Measurements from ENCODE around the gene PACS1.
"Not testable (repeated sequence)": the region's sequence is repeated elsewhere in the genome, so short reads cannot be mapped to it uniquely, and the experiment has no call there.

PACS1 gene

GRCh38 chr11:66069715-66070603, at the start of gene PACS1:
Gene PACS1, plus strand, starts transcription at chr11:66070272. Its CDS starts 215 bp downstream, at chr11:66070487.
- peak; percentile 86 for DNase-seq

DNA sequence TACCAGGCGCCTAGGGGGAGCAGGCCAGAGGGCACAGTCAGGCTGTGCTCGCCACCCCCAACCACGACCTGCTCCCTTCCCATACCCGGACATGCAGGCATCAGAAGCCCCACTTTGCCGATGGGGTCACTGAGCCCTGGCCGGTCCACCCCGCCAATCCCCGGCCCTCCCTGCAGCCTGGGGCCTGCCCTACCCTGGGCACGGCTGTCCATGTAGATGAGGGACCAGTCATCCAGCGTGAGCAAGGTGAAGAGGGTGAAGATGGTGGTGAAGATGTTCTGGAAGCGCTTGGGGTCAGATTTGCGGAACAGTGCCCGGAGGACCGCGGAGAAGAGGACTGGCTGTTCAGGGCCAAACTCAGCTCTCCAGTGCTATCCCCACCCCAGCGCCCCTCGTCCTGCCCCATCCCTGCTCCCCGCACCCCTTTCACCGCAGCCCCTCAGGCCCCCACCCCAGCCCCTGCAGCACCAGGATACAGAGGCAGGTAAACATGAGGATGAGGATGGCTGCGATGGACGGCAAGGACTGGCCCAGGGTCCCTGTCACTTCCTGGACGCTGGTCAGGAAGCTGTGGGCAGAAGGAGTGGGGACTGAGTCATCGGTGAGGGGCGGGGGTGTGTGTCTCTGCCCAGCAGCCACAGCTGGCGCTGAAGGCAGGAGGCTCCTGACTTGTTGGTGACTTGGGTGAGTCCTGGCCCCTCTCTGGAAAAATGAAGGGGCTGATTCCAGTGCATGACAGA, 49.3 kb upstream of the PACS1 start:
- DNase-seq, result peak; percentile 19

DNA sequence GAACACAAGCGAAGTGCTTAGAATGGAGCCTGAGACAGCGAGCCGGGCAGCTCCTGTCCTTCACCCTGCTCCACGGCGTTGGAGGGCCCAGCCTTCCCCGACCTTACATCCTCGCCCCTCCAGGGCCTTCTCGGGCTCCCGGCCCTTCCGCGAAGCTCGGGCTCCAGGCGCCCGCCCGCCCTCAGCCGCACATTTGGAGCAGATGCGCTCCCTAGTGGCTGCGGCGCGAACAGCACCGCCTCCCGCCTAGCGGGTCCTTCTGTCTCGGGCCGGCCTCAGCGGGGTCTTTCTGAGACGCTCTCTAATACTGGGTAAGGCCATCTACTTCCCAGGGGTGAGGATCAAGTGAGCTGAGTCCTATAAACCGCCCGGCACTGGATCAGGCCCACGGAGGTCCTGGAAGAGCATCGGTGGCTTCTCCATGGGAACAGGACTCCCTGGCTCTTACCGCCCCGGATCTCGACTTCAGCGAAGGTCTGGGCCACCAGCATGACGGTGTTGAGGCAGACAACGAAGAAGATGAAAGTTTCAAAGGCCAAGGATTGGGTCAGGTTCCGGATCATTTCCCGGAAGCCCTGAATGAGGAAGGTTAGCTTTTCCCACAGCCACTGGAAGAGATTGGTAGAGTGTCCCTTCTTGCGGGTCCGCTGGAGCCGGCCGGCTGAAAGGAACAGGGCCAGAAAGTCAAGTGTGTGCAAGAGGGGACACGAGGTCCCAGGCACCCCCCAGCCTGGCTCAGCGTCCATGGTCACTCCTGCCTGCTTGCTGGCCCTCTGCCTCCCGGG, 47.5 kb upstream of the PACS1 start:
- DNase-seq, result peak; percentile 81

- not testable (repeated sequence) for DNase-seq
Measured at GRCh38 chr11:66023186-66023440, 47.0 kb upstream of the PACS1 start.

DNA sequence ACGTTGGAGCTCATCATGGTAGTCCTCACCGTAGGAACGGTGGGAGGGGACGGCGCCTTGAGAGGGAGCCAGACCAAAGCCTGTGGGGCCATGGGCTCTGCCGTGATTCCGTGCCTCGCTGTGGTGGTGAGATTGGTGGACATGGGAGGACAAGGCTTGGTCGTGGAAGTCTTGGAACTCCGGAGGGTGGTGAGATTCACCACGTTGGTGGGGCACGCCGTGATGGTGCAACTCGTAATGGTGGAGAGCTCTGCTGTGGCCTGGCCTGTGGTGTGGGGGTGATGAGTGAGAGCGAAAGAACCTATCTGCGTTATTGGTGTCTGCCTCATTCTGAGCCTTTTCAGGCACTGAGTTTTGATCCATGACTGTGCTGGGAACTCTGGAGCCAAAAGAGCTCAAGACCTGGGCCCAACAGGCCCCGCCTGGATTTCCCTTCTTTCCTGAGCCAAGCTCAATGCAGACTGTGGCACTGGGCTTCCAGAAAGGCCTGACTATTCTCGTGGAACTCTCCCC, 44.0 kb upstream of the PACS1 start, which contains the start of gene CATSPER1:
TSS of gene CATSPER1 (minus strand) at position 463 of the 513 bp plus-strand sequence. CDS start at position 363, 100 bp downstream.
- DNase-seq, result no peak

- no peak for DNase-seq
Measured at GRCh38 chr11:66032957-66033735, 36.9 kb upstream of the PACS1 start.

- no peak for DNase-seq
Measured at GRCh38 chr11:66035653-66036333, 34.3 kb upstream of the PACS1 start.

DNA sequence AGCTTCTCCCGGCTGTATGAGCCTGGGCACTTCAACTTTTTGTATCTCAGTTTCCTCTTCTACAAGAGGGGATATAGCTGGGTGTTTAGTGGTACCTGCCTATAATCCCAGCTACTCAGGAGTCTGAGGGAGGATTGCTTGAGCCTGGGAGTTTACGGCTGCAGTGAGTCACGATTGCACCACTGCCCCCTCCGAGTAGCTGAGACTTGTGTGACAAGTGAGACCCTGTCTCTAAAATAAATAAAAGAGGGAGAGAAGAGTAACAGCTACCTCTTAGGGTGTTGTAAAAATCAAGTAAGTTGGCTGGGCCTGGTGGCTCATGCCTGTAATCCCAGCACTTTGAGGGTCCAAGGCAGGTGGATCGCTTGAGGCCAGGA, 33.8 kb upstream of the PACS1 start:
- no peak for DNase-seq

DNA sequence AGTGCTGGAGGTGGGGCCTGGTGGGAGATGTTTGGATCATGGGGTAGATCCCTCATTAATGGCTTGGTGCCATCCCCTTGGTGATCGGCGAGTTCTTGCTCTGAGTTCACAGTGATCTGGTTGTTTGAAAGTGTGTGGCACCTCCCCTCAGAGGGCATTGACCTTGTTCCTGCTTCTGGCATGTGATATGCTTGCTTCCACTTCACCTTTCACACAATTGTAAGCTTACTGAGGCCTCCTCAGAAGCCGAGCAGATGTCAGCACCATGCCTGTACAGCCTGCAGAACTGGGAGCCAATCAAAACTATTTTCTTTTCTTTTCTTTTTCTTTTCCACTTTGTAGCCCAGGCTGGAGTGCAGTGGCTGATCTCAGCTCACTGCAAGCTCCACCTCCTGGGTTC, 32.7 kb upstream of the PACS1 start:
- no peak for DNase-seq

GRCh38 chr11:66039765-66040164, 30.3 kb upstream of the PACS1 start:
- no peak for DNase-seq

GRCh38 chr11:66042227-66042995, 27.7 kb upstream of the PACS1 start:
- no peak for DNase-seq

DNA sequence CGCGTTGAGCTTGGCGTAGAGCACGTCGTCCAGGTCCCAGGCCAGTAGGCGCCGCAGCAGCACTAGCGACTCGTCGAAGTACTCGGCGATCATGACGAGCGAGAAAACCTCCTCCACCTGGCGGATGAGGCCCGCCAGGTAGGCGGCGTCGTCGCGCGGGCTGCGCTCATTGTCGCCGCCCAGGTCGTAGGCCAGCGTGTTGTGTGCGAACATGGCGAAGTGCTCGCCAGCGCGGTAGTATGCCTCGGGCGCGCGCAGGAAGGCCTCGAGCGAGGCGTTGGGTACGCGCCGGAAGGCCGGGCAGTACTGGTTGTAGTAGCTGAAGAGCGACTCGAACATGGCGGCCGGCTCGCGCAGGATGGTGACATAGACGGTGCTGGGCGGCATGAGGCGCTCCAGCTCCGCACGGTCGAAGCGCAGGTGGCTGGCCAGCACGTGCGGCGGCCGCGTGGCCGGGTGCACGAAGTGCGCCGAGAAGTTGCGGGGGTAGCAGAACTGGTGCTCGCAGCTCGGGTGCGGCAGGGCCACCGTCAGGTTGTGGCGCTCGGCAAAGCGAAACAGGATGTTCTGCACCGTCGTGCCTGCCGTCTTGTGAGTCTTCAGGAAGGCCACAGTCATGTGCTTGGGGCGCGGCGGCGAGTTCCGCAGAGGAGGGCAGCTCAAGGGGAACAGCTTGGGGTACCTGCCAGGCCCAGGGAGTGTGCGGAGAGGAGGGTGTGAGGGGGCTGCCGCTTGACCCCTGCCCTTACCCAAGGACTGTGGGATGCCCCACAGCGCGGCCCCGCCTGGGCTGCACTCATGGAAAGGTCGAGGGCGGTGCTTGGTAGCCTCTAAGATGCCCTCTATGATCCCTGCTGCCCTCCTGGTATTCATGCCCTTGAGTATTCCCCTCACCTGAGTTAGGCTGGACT, 26.8 kb upstream of the PACS1 start:
- DNase-seq, result no peak

GRCh38 chr11:66044757-66045156, 25.3 kb upstream of the PACS1 start:
- DNase-seq, result peak; percentile 10

DNA sequence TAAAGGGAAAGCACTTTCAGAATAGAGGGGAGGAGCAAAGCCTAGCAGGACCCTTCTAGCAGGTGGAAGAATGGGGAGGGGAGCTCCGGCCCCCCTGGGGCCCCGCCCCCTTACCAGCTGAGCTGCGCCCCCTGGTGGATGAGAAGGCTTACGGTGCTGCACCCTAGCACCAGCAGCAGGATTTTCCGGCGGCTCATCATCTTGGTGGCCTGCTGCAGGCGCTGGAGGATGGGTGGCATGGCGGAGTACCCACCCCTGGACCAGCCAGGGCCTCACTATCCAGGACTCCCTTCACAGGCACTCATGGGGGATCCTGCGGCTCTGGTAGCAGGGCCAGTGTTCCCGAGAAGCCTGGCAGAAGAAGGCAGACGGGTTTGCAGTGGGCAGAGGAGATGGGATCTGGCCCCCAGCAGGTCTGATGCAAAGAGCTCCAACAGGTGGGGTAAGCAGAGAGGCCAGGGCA, 24.9 kb upstream of the PACS1 start:
- DNase-seq, result peak; percentile 87

- no peak for DNase-seq
Measured at GRCh38 chr11:66046901-66047300, 23.2 kb upstream of the PACS1 start.

DNA sequence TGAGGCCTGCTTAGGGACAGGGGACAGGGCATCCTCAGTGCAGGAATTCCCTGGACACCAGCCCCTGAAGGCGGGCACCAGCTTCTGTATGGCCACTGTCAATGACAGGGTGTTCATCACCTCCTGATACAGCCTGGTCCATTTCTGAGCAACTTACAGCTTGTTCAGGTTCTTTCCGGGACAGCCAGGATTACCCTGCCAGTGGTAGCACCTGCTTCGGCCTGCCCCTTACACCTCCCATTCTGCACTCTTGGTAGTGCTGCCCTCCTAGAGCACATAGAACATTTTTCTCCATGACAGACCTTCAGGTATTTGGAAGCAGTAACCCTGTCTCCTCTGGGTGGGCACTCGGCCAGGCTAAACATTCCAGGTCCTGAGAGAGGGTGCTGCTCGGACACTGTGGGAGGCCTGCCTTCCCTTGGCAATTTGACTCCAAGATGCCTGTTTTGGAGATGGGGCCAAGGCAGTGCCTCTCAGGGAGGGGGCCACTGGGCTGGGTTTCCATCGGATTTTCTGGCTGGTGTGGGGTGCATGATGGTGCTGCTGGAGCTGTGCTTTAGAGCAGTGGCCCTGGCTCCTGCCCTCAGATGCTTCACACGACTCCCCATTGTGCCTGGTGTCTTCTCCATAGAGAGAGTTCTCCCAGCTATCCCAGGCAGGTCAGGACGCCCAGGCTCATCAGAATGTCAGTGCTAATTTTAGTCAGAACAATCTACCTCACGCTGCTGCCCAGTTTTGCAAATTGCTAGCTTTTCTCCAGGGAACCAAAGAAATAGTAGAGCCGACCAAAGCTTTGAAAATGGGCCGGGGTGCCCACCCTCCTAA, 22.3 kb upstream of the PACS1 start:
- no peak for DNase-seq

DNA sequence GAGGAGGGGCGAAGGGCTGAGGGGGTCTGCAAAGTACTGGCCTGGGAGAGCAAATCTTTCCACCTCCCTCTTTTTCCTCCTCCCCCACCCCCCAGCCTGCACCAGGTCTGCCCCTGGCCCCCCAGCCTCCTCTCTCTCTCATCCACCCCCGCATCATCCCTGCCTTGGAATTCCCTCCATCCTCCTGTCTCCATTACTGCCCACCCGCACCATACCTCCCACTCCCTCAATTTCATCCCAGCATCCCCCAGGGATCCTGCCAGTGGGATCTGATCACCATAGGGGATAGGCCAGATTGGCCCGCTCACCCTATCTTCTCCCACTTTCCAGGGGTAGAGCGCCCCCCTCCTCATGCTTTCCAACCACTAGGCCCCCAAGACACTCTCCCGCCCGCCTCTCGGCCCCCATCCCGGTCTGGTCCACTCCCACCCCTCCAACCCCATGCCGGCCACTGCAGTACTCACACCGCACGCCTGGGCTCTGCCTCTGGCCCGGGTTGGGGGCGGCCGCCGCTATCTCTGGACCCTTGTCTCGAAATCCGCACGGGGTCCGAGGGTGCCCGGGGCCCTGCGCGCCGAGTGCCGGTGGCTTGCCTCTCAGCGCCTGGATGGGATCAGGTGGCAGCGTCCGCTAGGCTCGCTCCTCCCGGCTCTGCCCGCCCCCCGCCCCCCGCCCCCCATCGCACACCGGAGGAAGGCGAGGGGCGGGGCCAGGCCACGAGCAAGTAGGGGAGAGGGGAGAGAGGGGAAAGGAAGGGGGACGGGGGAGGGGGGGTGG, 21.3 kb upstream of the PACS1 start, which contains the start of gene GAL3ST3:
TSS of gene GAL3ST3 (minus strand) at position 615 of the 777 bp plus-strand sequence. CDS start 3,746 bp downstream, outside the sequence.
- peak; percentile 31 for DNase-seq
